ENCODE measurements around the gene HNRNPUL1.
"Not testable (repeated sequence)": the region's sequence is repeated elsewhere in the genome, so short reads cannot be mapped to it uniquely, and the experiment has no call there.

HNRNPUL1 gene

GRCh38 chr19:41327576-41328156 lies 63.5 kb downstream of the HNRNPUL1 start:
- DNase-seq: peak; percentile 95 to 98 (median 97)

GRCh38 chr19:41328157-41328841 lies 64.1 kb downstream of the HNRNPUL1 start:
- DNase-seq: peak in 3 of 4 experiments; percentile 60 to 71 (median 67)

GRCh38 chr19:41328842-41329225 lies 64.7 kb downstream of the HNRNPUL1 start:
- peak; percentile 83 to 93 (median 90) for DNase-seq

- DNase-seq: no peak
Measured at GRCh38 chr19:41330481-41330880, 66.3 kb downstream of the HNRNPUL1 start.

GRCh38 chr19:41330946-41331678 lies 66.9 kb downstream of the HNRNPUL1 start:
- no peak for DNase-seq

- no peak for DNase-seq
Measured at GRCh38 chr19:41332000-41332399, 67.8 kb downstream of the HNRNPUL1 start.

- no peak for DNase-seq
Measured at GRCh38 chr19:41332468-41332867, 68.3 kb downstream of the HNRNPUL1 start.

- DNase-seq: peak; percentile 53 to 90 (median 76)
Measured at GRCh38 chr19:41334793-41335192, 70.6 kb downstream of the HNRNPUL1 start.

GRCh38 chr19:41335467-41335866 lies 71.3 kb downstream of the HNRNPUL1 start:
- DNase-seq: no peak

- DNase-seq: no peak
Measured at GRCh38 chr19:41339936-41340335, 75.8 kb downstream of the HNRNPUL1 start.

GRCh38 chr19:41341669-41342490 lies 77.7 kb downstream of the HNRNPUL1 start:
- peak in 3 of 4 experiments; percentile 56 to 57 (median 56) for DNase-seq

GRCh38 chr19:41344162-41344561 lies 80.0 kb downstream of the HNRNPUL1 start:
- no peak for DNase-seq

- not testable (repeated sequence) for DNase-seq
Measured at GRCh38 chr19:41346916-41347315, 82.7 kb downstream of the HNRNPUL1 start.

GRCh38 chr19:41350735-41351338 lies 86.7 kb downstream of the HNRNPUL1 start:
- DNase-seq: peak in 2 of 4 experiments; percentile 10 to 12

GRCh38 chr19:41351339-41352245 lies 87.4 kb downstream of the HNRNPUL1 start:
- peak; percentile 80 to 90 (median 85) for DNase-seq

GRCh38 chr19:41352279-41352608 lies 88.1 kb downstream of the HNRNPUL1 start:
- DNase-seq: no peak

- peak; percentile 75 to 91 (median 78) for DNase-seq
Measured at GRCh38 chr19:41352609-41353465, 88.7 kb downstream of the HNRNPUL1 start.

- DNase-seq: peak; percentile 93 to 99 (median 96)
Measured at GRCh38 chr19:41353466-41354342, 89.5 kb downstream of the HNRNPUL1 start, which contains the start of gene TGFB1. TSS of gene TGFB1 (minus strand) at chr19:41353922. CDS start at chr19:41353044, 878 bp downstream.

GRCh38 chr19:41354343-41354953 lies 90.3 kb downstream of the HNRNPUL1 start:
- no peak for DNase-seq
